Amygdala (tissue), 56 donors: ENCODE data around the gene OPRPN.

Experiments
- DNase-seq, 56 donors: peaks; one replicate each; lab custom pipeline; 2025; lab: John Stamatoyannopoulos, UW

Gene OPRPN

GRCh38 chr4:70397580-70397979, at the start of gene OPRPN:
Gene OPRPN, plus strand, starts transcription at chr4:70397940. Its CDS starts 1,346 bp downstream, at chr4:70399286.
- DNase-seq: no peak

- no peak for DNase-seq
These were observed 41.6 kb upstream of the OPRPN start for GRCh38 chr4:70356185-70356584.

GRCh38 chr4:70359115-70359661, 38.6 kb upstream of the OPRPN start:
- DNase-seq: no peak

- DNase-seq: no peak
These were observed 37.3 kb upstream of the OPRPN start, which contains the start of gene SMR3A for GRCh38 chr4:70360460-70360859. Gene SMR3A, plus strand, starts transcription at chr4:70360760. Its CDS starts 1,356 bp downstream, at chr4:70362116.

GRCh38 chr4:70364002-70364401, 33.7 kb upstream of the OPRPN start:
- no peak for DNase-seq

GRCh38 chr4:70365479-70365878, 32.3 kb upstream of the OPRPN start:
- no peak for DNase-seq

GRCh38 chr4:70367813-70368212, 29.9 kb upstream of the OPRPN start:
- no peak for DNase-seq

- no peak for DNase-seq
These were observed 25.8 kb upstream of the OPRPN start for GRCh38 chr4:70371987-70372386.

GRCh38 chr4:70372760-70373159, 25.0 kb upstream of the OPRPN start:
- DNase-seq: no peak

- DNase-seq: no peak
These were observed 17.2 kb upstream of the OPRPN start for GRCh38 chr4:70380578-70380977.

GRCh38 chr4:70382691-70383181, 15.0 kb upstream of the OPRPN start, which contains the start of gene SMR3B:
Gene SMR3B, plus strand, starts transcription at chr4:70383131. Its CDS starts 1,380 bp downstream, at chr4:70384511.
- no peak for DNase-seq

GRCh38 chr4:70392057-70392776, 5.5 kb upstream of the OPRPN start:
- DNase-seq: no peak

- no peak for DNase-seq
These were observed 1.6 kb downstream of the OPRPN start for GRCh38 chr4:70399319-70399718.

GRCh38 chr4:70402762-70403161, 5.0 kb downstream of the OPRPN start:
- DNase-seq: no peak

- DNase-seq: no peak
These were observed 8.0 kb downstream of the OPRPN start for GRCh38 chr4:70405765-70406164.

- DNase-seq: no peak
These were observed 27.6 kb downstream of the OPRPN start for GRCh38 chr4:70425306-70425705.

- DNase-seq: no peak
These were observed 29.0 kb downstream of the OPRPN start for GRCh38 chr4:70426789-70427188.

GRCh38 chr4:70437197-70437596, 39.5 kb downstream of the OPRPN start:
- DNase-seq: no peak

GRCh38 chr4:70442474-70442873, 44.7 kb downstream of the OPRPN start:
- DNase-seq: no peak

GRCh38 chr4:70443329-70443728, 45.6 kb downstream of the OPRPN start:
- no peak for DNase-seq

- DNase-seq: no peak
These were observed 51.5 kb downstream of the OPRPN start for GRCh38 chr4:70449220-70449619.

- DNase-seq: no peak
These were observed 55.2 kb downstream of the OPRPN start for GRCh38 chr4:70452946-70453345.
